ENCODE measurements around the gene EFCAB12.

GRCh38 chr3:129425619-129426018, 2.8 kb downstream of the EFCAB12 start:
- no peak for TF ChIP-seq POLR2AphosphoS5 (IDR thresholded peaks at IDR 0.05; ENCODE audit: low read depth, low read length)
- no peak for TF ChIP-seq FOXP2 (optimal IDR thresholded peaks at IDR 0.05; ENCODE audit: borderline replicate concordance, extremely low read depth, extremely low read length, insufficient read depth)
- TF ChIP-seq REST (IDR thresholded peaks at IDR 0.05; ENCODE audit: insufficient read depth in 1 of 2, low read depth in 2 of 2, low read length in 2 of 2): no peak
- TF ChIP-seq SIN3A (IDR thresholded peaks at IDR 0.05; ENCODE audit: borderline replicate concordance, insufficient read depth, low read length): no peak
